HepG2 (cell line): ENCODE measurements around the gene ZNF813. TPM values are rescaled to one million over a fixed set of nuclear protein-coding genes. Genes with fewer than 3 reads are reported as not detected.
A peak's percentile ranks its signal among the peaks of the same experiment; 100 is the strongest.

Experiments
- ARHGAP35 ChIP-seq: sonication (generic); formaldehyde crosslinking; IDR thresholded peaks from 2 replicates; pipeline ENCODE4 v1.9.0; 2022; ENCODE audit warnings: mild to moderate bottlenecking, inconsistent platforms, moderate library complexity, missing genetic modification reagents, borderline replicate concordance
- ARNT2 ChIP-seq: sonication (generic); formaldehyde crosslinking; IDR thresholded peaks from 2 replicates; pipeline ENCODE4 v1.8.0; 2022; ENCODE audit warnings: mild to moderate bottlenecking, low read depth, missing genetic modification reagents, moderate library complexity
- ASH2L ChIP-seq: fragments of 300-600, 200-600 bp; sonication (generic); IDR thresholded peaks from 2 replicates; pipeline ENCODE4 v1.7.0; 2017; ENCODE audit warnings: low read depth, mild to moderate bottlenecking, moderate library complexity, mixed read lengths, low read length; ENCODE audit not compliant: insufficient read length
- CERS6 ChIP-seq: sonication (generic); formaldehyde crosslinking; IDR thresholded peaks from 2 replicates; pipeline ENCODE4 v1.5.0; 2020; ENCODE audit warnings: missing genetic modification reagents
- FOXJ3 ChIP-seq: sonication (generic); formaldehyde crosslinking; IDR thresholded peaks from 2 replicates; pipeline ENCODE4 v1.4.0; 2020; ENCODE audit warnings: missing genetic modification reagents, mild to moderate bottlenecking, borderline replicate concordance
- HDAC1 ChIP-seq: sonication (generic); formaldehyde crosslinking; IDR thresholded peaks from 2 replicates; pipeline ENCODE4 v1.5.1; 2020; ENCODE audit warnings: mild to moderate bottlenecking, missing genetic modification reagents
- HOMEZ ChIP-seq: IDR thresholded peaks from 2 replicates; pipeline ENCODE4 v1.6.1; 2016; ENCODE audit warnings: low read depth
- KLF11 ChIP-seq: IDR thresholded peaks from 2 replicates; pipeline ENCODE4 v1.6.1; 2016; ENCODE audit warnings: missing compliant biosample characterization
- MAZ ChIP-seq, 2 experiments: sonication (generic) in 1 of 2; formaldehyde crosslinking in 1 of 2; IDR thresholded peaks; 2 replicates each; pipeline versions ENCODE4 v1.5.0 to v1.6.1; 2012 to 2020; ENCODE audit warnings: low read depth in 2 of 2, mild to moderate bottlenecking in 2 of 2, borderline replicate concordance in 1 of 2, improper control_type of control experiment in 1 of 2, low read length in 1 of 2, missing genetic modification reagents in 1 of 2, moderate library complexity in 1 of 2
- NFIB ChIP-seq: sonication (generic); formaldehyde crosslinking; IDR thresholded peaks from 2 replicates; pipeline ENCODE4 v1.9.0; 2021; ENCODE audit warnings: missing genetic modification reagents, mild to moderate bottlenecking, borderline replicate concordance
- NFYC ChIP-seq: IDR thresholded peaks from 2 replicates; pipeline ENCODE4 v1.6.1; 2016; ENCODE audit warnings: missing genetic modification reagents, missing compliant biosample characterization
- PLRG1 ChIP-seq: fragments of 450-650 bp; conservative IDR thresholded peaks from 2 replicates; pipeline ENCODE4 v1.6.1; 2016
- RFX5 ChIP-seq: IDR thresholded peaks from 2 replicates; pipeline ENCODE4 v1.6.1; 2011; ENCODE audit warnings: low read depth, low read length, improper control_type of control experiment
- RXRB ChIP-seq: IDR thresholded peaks from 2 replicates; pipeline ENCODE4 v1.6.1; 2016; ENCODE audit warnings: borderline replicate concordance, missing genetic modification reagents, missing compliant biosample characterization
- SP1 ChIP-seq, 2 experiments: fragments of 450-650 bp in 1 of 2; sonication (generic) in 1 of 2; formaldehyde crosslinking in 1 of 2; IDR thresholded peaks; 2 replicates each; pipeline versions ENCODE4 v1.4.0 to v1.6.1; 2016 to 2020; ENCODE audit warnings: missing genetic modification reagents in 1 of 2
- SRSF4 ChIP-seq: fragments of 200-400 bp; formaldehyde crosslinking; IDR thresholded peaks from one replicate; pipeline ENCODE4 v1.6.1; 2018; ENCODE audit warnings: mild to moderate bottlenecking, low read depth, low read length, moderate library complexity; ENCODE audit not compliant: poor library complexity, severe bottlenecking
- THAP11 ChIP-seq: IDR thresholded peaks from 2 replicates; pipeline ENCODE4 v1.6.1; 2016; ENCODE audit warnings: missing biosample characterization, missing genetic modification reagents
- ZFP62 ChIP-seq: sonication (generic); formaldehyde crosslinking; IDR thresholded peaks from 2 replicates; pipeline ENCODE4 v1.4.0; 2020; ENCODE audit warnings: missing genetic modification reagents
- ZFX ChIP-seq: sonication (generic); formaldehyde crosslinking; IDR thresholded peaks from 2 replicates; pipeline ENCODE4 v1.4.0; 2020; ENCODE audit warnings: mild to moderate bottlenecking, low read depth, missing genetic modification reagents, moderate library complexity
- ZMAT5 ChIP-seq: sonication (generic); formaldehyde crosslinking; IDR thresholded peaks from 2 replicates; pipeline ENCODE4 v1.5.0; 2020; ENCODE audit warnings: mild to moderate bottlenecking, low read depth, missing genetic modification reagents, borderline replicate concordance
- ZNF251 ChIP-seq: sonication (generic); formaldehyde crosslinking; IDR thresholded peaks from 2 replicates; pipeline ENCODE4 v1.9.0; 2021; ENCODE audit warnings: mild to moderate bottlenecking, missing genetic modification reagents
- ZNF660 ChIP-seq: sonication (generic); formaldehyde crosslinking; IDR thresholded peaks from 2 replicates; pipeline ENCODE4 v1.5.1; 2020; ENCODE audit warnings: mild to moderate bottlenecking, low read depth, missing genetic modification reagents, borderline replicate concordance
- ZNF704 ChIP-seq: sonication (generic); formaldehyde crosslinking; IDR thresholded peaks from 2 replicates; pipeline ENCODE4 v1.8.1; 2023; ENCODE audit warnings: mild to moderate bottlenecking, inconsistent platforms, moderate library complexity, missing genetic modification reagents, borderline replicate concordance
- ZNF766 ChIP-seq: sonication (generic); formaldehyde crosslinking; IDR thresholded peaks from 2 replicates; pipeline ENCODE4 v1.5.0; 2020; ENCODE audit warnings: missing genetic modification reagents, borderline replicate concordance
- ZNF841 ChIP-seq: sonication (generic); formaldehyde crosslinking; IDR thresholded peaks from 2 replicates; pipeline ENCODE4 v1.8.1; 2023; ENCODE audit warnings: missing genetic modification reagents, borderline replicate concordance
- ZSCAN29 ChIP-seq: sonication (generic); formaldehyde crosslinking; conservative IDR thresholded peaks from 2 replicates; pipeline ENCODE4 v1.4.0; 2020; ENCODE audit warnings: mild to moderate bottlenecking, missing genetic modification reagents
- polyA plus RNA-seq, 8 experiments: library from polyadenylated mRNA; depleted of rRNA in 3 of 8; stranded (reverse) in 7 of 8; unstranded in 1 of 8; fragments of >200 nt; fragmentation: Illumina TruSeq in 4 of 8; extraction: Trizol in 4 of 8; gene quantifications; 2 replicates each; pipeline versions ENCODE4 v1.2.1 to v1.2.3, GENCODE V29; 2011 to 2016; ENCODE audit warnings: low read depth in 4 of 8, missing spikeins in 1 of 8, mixed read lengths in 1 of 8; ENCODE audit not compliant: insufficient read depth in 1 of 8
- total RNA-seq, 5 experiments: library from RNA; depleted of rRNA; stranded (reverse); fragments of >200 nt; fragmentation: Illumina TruSeq; extraction: Trizol; gene quantifications; 2 replicates each; pipeline ENCODE4 v1.2.3, GENCODE V29; 2016; ENCODE audit warnings: low read depth in 1 of 5

The ZNF813 gene
- total and polyA plus RNA-seq, 2 of the 13 experiments (the other 11 are each of a cell fraction or from before 2014, with no cell fraction given), result 2.1 to 8.9 TPM

GRCh38 chr19:53520547-53521372, 53.2 kb downstream of the ZNF813 start (continued):
- TF ChIP-seq ZFP62, result no peak
- no peak for TF ChIP-seq ARNT2 (CRISPR knock-in tag)
- no peak for TF ChIP-seq SRSF4
- TF ChIP-seq MAZ (IDR thresholded peaks at IDR 0.05; ENCODE audit: borderline replicate concordance, low read depth, low read length), result no peak
- TF ChIP-seq MAZ (CRISPR knock-in tag; IDR thresholded peaks at IDR 0.05; ENCODE audit: low read depth), result no peak
- no peak for TF ChIP-seq CERS6 (CRISPR knock-in tag)
- TF ChIP-seq ZMAT5 (CRISPR knock-in tag), result no peak
- no peak for TF ChIP-seq ARHGAP35 (CRISPR knock-in tag)
- no peak for TF ChIP-seq SP1 (IDR thresholded peaks at IDR 0.05)
- peak; percentile 11; the same call in 1 of the 2 replicates for TF ChIP-seq SP1 (CRISPR knock-in tag; IDR thresholded peaks at IDR 0.05)
- TF ChIP-seq ZNF704 (CRISPR knock-in tag), result 0 out of 2 replicates have a peak, but pooled peaks have one; percentile 32
- TF ChIP-seq ZNF766 (CRISPR knock-in tag), result no peak
- TF ChIP-seq RFX5, result no peak
- peak; percentile 80 for TF ChIP-seq NFYC (CRISPR knock-in tag)
- TF ChIP-seq RXRB, result no peak
- TF ChIP-seq ZSCAN29 (CRISPR knock-in tag), result peak; percentile 50; the same call in 1 of the 2 replicates
- TF ChIP-seq NFIB, result no peak
- TF ChIP-seq KLF11, result no peak
- TF ChIP-seq ZFX (CRISPR knock-in tag), result peak; percentile 40; the same call in 1 of the 2 replicates
- no peak for TF ChIP-seq FOXJ3 (CRISPR knock-in tag)
- no peak for TF ChIP-seq ZNF660 (CRISPR knock-in tag)
- no peak for TF ChIP-seq PLRG1
- TF ChIP-seq ZNF251 (CRISPR knock-in tag), result no peak
- peak; percentile 98 for TF ChIP-seq THAP11 (CRISPR knock-in tag)
- TF ChIP-seq ZNF841 (CRISPR knock-in tag), result no peak
- TF ChIP-seq ASH2L, result peak; percentile 26
- TF ChIP-seq HOMEZ, result peak; percentile 53; the same call in 1 of the 2 replicates
- peak; percentile 91 for TF ChIP-seq HDAC1 (CRISPR knock-in tag)
